H9 (cell line): ENCODE measurements around the gene ITPK1. TPM values are rescaled to one million over a fixed set of nuclear protein-coding genes. Genes with fewer than 3 reads are reported as not detected.
"Not testable (repeated sequence)": the region's sequence is repeated elsewhere in the genome, so short reads cannot be mapped to it uniquely, and the experiment has no call there.

Experiments
- DNase-seq: peaks from one replicate; pipeline ENCODE4 v3.0.0-alpha.2; 2017
- H2AFZ ChIP-seq: one replicate; pipeline ENCODE4 v1.6.1; 2013; ENCODE audit warnings: mild to moderate bottlenecking, low read length, control low read depth, moderate library complexity
- H2AK5ac ChIP-seq: 2 replicates; pipeline ENCODE4 v1.6.1; 2013; ENCODE audit warnings: low read length, control low read depth, mixed read lengths; ENCODE audit not compliant: insufficient read length
- H2BK120ac ChIP-seq: one replicate; pipeline ENCODE4 v1.6.1; 2013; ENCODE audit warnings: low read depth, mild to moderate bottlenecking, low read length, control low read depth, inconsistent platforms; ENCODE audit not compliant: poor library complexity, severe bottlenecking
- H2BK12ac ChIP-seq: 2 replicates; pipeline ENCODE4 v1.6.1; 2013; ENCODE audit warnings: low read length, control low read depth, mixed read lengths, low read depth; ENCODE audit not compliant: insufficient read length
- H2BK15ac ChIP-seq: 2 replicates; pipeline ENCODE4 v1.6.1; 2013; ENCODE audit warnings: low read depth, low read length, control low read depth
- H2BK20ac ChIP-seq: one replicate; pipeline ENCODE4 v1.6.1; 2013; ENCODE audit warnings: low read depth, mild to moderate bottlenecking, low read length, control low read depth, inconsistent platforms; ENCODE audit not compliant: poor library complexity, severe bottlenecking
- H2BK5ac ChIP-seq: 2 replicates; pipeline ENCODE4 v1.6.1; 2013; ENCODE audit warnings: low read length, control low read depth, mixed read lengths; ENCODE audit not compliant: insufficient read length
- H3K14ac ChIP-seq: 2 replicates; pipeline ENCODE4 v1.6.1; 2013; ENCODE audit warnings: low read length, control low read depth; ENCODE audit not compliant: insufficient read depth
- H3K18ac ChIP-seq: 2 replicates; pipeline ENCODE4 v1.6.1; 2013; ENCODE audit warnings: low read depth, mild to moderate bottlenecking, mixed read lengths, low read length, control low read depth; ENCODE audit not compliant: insufficient read length
- H3K23ac ChIP-seq: 2 replicates; pipeline ENCODE4 v1.6.1; 2013; ENCODE audit warnings: low read length, control low read depth, mixed read lengths, low read depth; ENCODE audit not compliant: insufficient read length
- H3K23me2 ChIP-seq: 2 replicates; pipeline ENCODE4 v1.6.1; 2013; ENCODE audit warnings: low read depth, mild to moderate bottlenecking, mixed read lengths, low read length, control low read depth; ENCODE audit not compliant: insufficient read length, poor library complexity, severe bottlenecking
- H3K27ac ChIP-seq: 2 replicates; pipeline ENCODE4 v1.5.1; 2013; ENCODE audit warnings: low read length, control low read depth, mixed read lengths, low read depth; ENCODE audit not compliant: insufficient read length
- H3K27me3 ChIP-seq: 2 replicates; pipeline ENCODE4 v1.6.1; 2013; ENCODE audit warnings: low read length, control low read depth, inconsistent platforms; ENCODE audit not compliant: insufficient read depth
- H3K4ac ChIP-seq: 2 replicates; pipeline ENCODE4 v1.6.1; 2013; ENCODE audit warnings: low read depth, mild to moderate bottlenecking, control low read depth, inconsistent platforms, low read length, moderate library complexity
- H3K4me1 ChIP-seq: 2 replicates; pipeline ENCODE4 v1.6.1; 2013; ENCODE audit warnings: low read length, control low read depth, inconsistent platforms; ENCODE audit not compliant: insufficient read depth
- H3K4me2 ChIP-seq: 2 replicates; pipeline ENCODE4 v1.6.1; 2013; ENCODE audit warnings: low read length, control low read depth, mixed read lengths; ENCODE audit not compliant: insufficient read length, insufficient read depth
- H3K56ac ChIP-seq: 2 replicates; pipeline ENCODE4 v1.6.1; 2013; ENCODE audit warnings: low read depth, mild to moderate bottlenecking, mixed read lengths, low read length, control low read depth; ENCODE audit not compliant: insufficient read length
- H3K79me1 ChIP-seq: 2 replicates; pipeline ENCODE4 v1.6.1; 2013; ENCODE audit warnings: low read depth, mild to moderate bottlenecking, moderate library complexity, low read length, control low read depth, inconsistent platforms; ENCODE audit not compliant: insufficient read depth, poor library complexity, severe bottlenecking
- H3K79me2 ChIP-seq: 2 replicates; pipeline ENCODE4 v1.6.1; 2013; ENCODE audit warnings: low read length, control low read depth, inconsistent platforms; ENCODE audit not compliant: insufficient read depth
- H3K9ac ChIP-seq: 2 replicates; pipeline ENCODE4 v1.6.1; 2013; ENCODE audit warnings: low read length, control low read depth, mixed read lengths; ENCODE audit not compliant: insufficient read length; ENCODE audit errors: extremely low read depth
- H3K9me3 ChIP-seq: one replicate; pipeline ENCODE4 v1.6.1; 2013; ENCODE audit warnings: low read depth, low read length, inconsistent platforms; ENCODE audit not compliant: control insufficient read depth
- H3T11ph ChIP-seq: one replicate; pipeline ENCODE4 v1.6.1; 2013; ENCODE audit warnings: mild to moderate bottlenecking, low read length, control low read depth, inconsistent platforms
- H4K20me1 ChIP-seq: one replicate; pipeline ENCODE4 v1.6.1; 2013; ENCODE audit not compliant: control insufficient read depth, insufficient read length, insufficient read depth
- H4K5ac ChIP-seq: 2 replicates; pipeline ENCODE4 v1.6.1; 2013; ENCODE audit warnings: low read depth, mild to moderate bottlenecking, mixed read lengths, low read length, control low read depth; ENCODE audit not compliant: insufficient read length
- H4K8ac ChIP-seq: replicated peaks from 2 replicates; pipeline ENCODE4 v1.6.1; 2013; ENCODE audit warnings: low read length, control low read depth, mixed read lengths, low read depth; ENCODE audit not compliant: insufficient read length
- H4K91ac ChIP-seq: 2 replicates; pipeline ENCODE4 v1.6.1; 2013; ENCODE audit warnings: low read depth, mild to moderate bottlenecking, moderate library complexity, mixed read lengths, low read length, control low read depth; ENCODE audit not compliant: insufficient read length
- H3K27ac Mint-ChIP-seq, 3 experiments: 2 replicates in 2 of 3; 3 replicates in 1 of 3; pipeline ENCODE4 v1.8.0; 2020 to 2021; ENCODE audit warnings: mixed read lengths in 3 of 3, mild to moderate bottlenecking in 1 of 3, moderate library complexity in 1 of 3
- H3K27me3 Mint-ChIP-seq: 2 replicates; pipeline ENCODE4 v1.8.0; 2021; ENCODE audit warnings: low read depth, mild to moderate bottlenecking, moderate library complexity, mixed read lengths
- H3K36me3 Mint-ChIP-seq, 3 experiments: 2 replicates in 2 of 3; 3 replicates in 1 of 3; pipeline ENCODE4 v1.8.0; 2020 to 2021; ENCODE audit warnings: low read depth in 3 of 3, mixed read lengths in 3 of 3; ENCODE audit not compliant: insufficient read depth in 1 of 3
- H3K4me1 Mint-ChIP-seq, 2 experiments: 2 replicates each; pipeline ENCODE4 v1.8.0; 2020; ENCODE audit warnings: mixed read lengths in 2 of 2
- H3K4me3 Mint-ChIP-seq, 2 experiments: 2 replicates in 1 of 2; 3 replicates in 1 of 2; pipeline ENCODE4 v1.8.0; 2020 to 2021; ENCODE audit warnings: mild to moderate bottlenecking in 2 of 2, mixed read lengths in 2 of 2, moderate library complexity in 1 of 2
- H3K9me3 Mint-ChIP-seq, 2 experiments: 2 replicates in 1 of 2; 3 replicates in 1 of 2; pipeline ENCODE4 v1.8.0; 2020; ENCODE audit warnings: mild to moderate bottlenecking in 2 of 2, mixed read lengths in 2 of 2, moderate library complexity in 1 of 2
- WGBS: extraction: QIAGEN DNeasy Blood & Tissue Kit; methylation state at CpG from one replicate; pipeline ENCODE4 v1.1.7; 2013; ENCODE audit warnings: missing lambda C conversion rate, low lambda C conversion rate, mixed read lengths; ENCODE audit not compliant: insufficient read length; ENCODE audit errors: extremely low coverage; 5-methylcytosine and 5-hydroxymethylcytosine counted together
- total RNA-seq: library from RNA; stranded (reverse); gene quantifications from 2 replicates; pipeline ENCODE4 v1.2.1, GENCODE V29; 2021
- TF ChIP-seq, protein P1 (sequence below): fragments of 200-600 bp; sonication (generic); conservative IDR thresholded peaks from 3 replicates; pipeline ENCODE4 v1.8.0; 2021; ENCODE audit warnings: antibody characterized with exemption, mild to moderate bottlenecking

The ITPK1 gene
- total RNA-seq, 1 experiment from 2014 or later, result 92.7 TPM

DNA sequence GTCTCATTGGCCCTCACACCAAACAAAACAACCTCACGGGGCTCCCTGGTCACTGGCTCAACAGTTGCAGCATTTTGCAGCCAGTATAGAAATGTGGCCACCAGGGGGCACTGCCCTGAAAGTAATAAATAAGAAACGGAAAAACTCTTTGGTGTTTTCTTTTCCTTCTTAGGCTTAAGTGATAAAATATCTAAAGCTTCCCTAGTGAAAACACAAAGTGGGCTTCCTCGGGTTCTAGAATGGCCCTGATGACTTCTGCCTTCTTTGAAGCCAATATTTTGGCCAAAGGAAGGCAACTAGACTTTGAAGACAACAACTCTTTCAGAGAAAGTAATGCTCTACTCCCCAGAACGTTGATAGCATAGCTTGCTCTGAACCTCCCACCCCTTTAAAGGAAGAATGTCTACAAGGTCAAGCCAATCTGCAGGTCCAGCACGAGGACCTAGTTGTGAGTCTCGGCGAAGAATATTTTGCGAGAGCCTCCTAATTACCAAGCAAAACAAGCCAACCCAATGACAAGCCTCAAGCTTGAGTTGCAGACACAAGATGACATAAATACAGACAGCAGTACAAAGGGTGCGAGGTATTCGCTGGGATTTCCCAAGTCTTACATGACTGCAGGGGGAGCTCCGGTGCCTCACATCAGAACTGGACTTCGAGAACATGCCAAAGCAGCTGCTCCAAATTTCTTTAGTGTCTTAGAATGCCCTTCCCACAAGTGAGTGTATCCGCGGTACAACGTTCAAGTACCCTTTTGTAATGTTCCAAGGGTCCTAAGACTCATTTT lies 2.6 kb downstream of the ITPK1 start:
- WGBS, result no CpG with 5 or more reads among the region's 15 CpGs
- TF ChIP-seq, protein P1, sequence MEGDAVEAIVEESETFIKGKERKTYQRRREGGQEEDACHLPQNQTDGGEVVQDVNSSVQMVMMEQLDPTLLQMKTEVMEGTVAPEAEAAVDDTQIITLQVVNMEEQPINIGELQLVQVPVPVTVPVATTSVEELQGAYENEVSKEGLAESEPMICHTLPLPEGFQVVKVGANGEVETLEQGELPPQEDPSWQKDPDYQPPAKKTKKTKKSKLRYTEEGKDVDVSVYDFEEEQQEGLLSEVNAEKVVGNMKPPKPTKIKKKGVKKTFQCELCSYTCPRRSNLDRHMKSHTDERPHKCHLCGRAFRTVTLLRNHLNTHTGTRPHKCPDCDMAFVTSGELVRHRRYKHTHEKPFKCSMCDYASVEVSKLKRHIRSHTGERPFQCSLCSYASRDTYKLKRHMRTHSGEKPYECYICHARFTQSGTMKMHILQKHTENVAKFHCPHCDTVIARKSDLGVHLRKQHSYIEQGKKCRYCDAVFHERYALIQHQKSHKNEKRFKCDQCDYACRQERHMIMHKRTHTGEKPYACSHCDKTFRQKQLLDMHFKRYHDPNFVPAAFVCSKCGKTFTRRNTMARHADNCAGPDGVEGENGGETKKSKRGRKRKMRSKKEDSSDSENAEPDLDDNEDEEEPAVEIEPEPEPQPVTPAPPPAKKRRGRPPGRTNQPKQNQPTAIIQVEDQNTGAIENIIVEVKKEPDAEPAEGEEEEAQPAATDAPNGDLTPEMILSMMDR, result peak; percentile 87
- H2AFZ ChIP-seq, result no peak overlapping the region

DNA sequence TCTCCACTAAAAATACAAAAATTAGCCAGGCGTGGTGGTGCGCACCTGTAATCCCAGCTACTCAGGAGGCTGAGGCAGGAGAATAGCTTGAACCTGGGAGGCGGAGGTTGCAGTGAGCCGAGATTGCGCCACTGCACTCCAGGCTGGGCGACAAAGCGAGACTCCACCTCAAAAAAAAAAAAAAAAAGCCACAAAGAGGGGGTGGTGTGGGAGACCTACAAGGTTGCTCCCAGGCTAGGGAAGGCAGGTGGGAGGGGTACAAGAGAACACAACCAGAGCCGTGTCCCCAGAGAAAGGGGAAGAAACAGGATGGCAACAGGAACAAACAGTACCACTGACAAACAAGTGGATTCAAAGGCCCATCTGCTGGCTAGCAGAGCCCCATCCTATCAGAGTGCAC lies 4.2 kb downstream of the ITPK1 start:
- not testable (repeated sequence) for H4K8ac ChIP-seq, H3K27ac ChIP-seq, H3K4me1 ChIP-seq, H3K27me3 ChIP-seq, H3K27ac Mint-ChIP-seq, H3K9me3 ChIP-seq, H2BK5ac ChIP-seq, H3K14ac ChIP-seq, H2BK20ac ChIP-seq, H4K5ac ChIP-seq, H3K27me3 Mint-ChIP-seq, H4K91ac ChIP-seq, H3K9me3 Mint-ChIP-seq, H4K20me1 ChIP-seq, H3K4me2 ChIP-seq, H3T11ph ChIP-seq, H3K4ac ChIP-seq, H2BK12ac ChIP-seq, H3K18ac ChIP-seq, DNase-seq, H3K36me3 Mint-ChIP-seq, H3K23ac ChIP-seq, H2BK15ac ChIP-seq, H3K56ac ChIP-seq, H2AK5ac ChIP-seq, H2AFZ ChIP-seq, H3K4me3 Mint-ChIP-seq, H2BK120ac ChIP-seq, H3K9ac ChIP-seq
- Histone ChIP-seq H3K79me2 (peaks cover 37% of the 10 kb centered on the region; the same call in 1 of the 2 replicates), H3K23me2 (peaks cover 13% of the 10 kb centered on the region), H3K79me1 (peaks cover 12% of the 10 kb centered on the region)
- WGBS, result no CpG with 5 or more reads among the region's 8 CpGs
- peaks cover 46 to 60% of the 10 kb centered on the region in 2 experiments for H3K4me1 Mint-ChIP-seq

More for the DNA sequence above, 2.6 kb downstream of the ITPK1 start:
- Histone ChIP-seq H3T11ph (no peak overlapping the region), H3K23me2 (peaks cover 13% of the 10 kb centered on the region), H2AK5ac (no peak overlapping the region), H3K27me3 (no peaks in the 10 kb centered on the region), H3K9ac (no peak overlapping the region), H2BK20ac (no peak overlapping the region), H4K5ac (no peak overlapping the region), H3K4me1 (peaks cover 6% of the 10 kb centered on the region; the same call in 1 of the 2 replicates), H4K91ac (no peak overlapping the region), H3K79me1 (peaks cover 7% of the 10 kb centered on the region), H2BK120ac (no peak overlapping the region), H4K8ac (no peak overlapping the region), H3K18ac (no peak overlapping the region), H2BK12ac (no peak overlapping the region), H3K4ac (no peak overlapping the region), H2BK5ac (no peak overlapping the region), H4K20me1 (no peaks in the 10 kb centered on the region), H3K4me2 (peak overlapping the region; percentile 82), H2BK15ac (no peak overlapping the region), H3K14ac (no peak overlapping the region), H3K56ac (no peak overlapping the region), H3K27ac (no peak overlapping the region), H3K23ac (no peak overlapping the region), H3K9me3 (no peaks in the 10 kb centered on the region), H3K79me2 (peaks cover 30% of the 10 kb centered on the region; the same call in 1 of the 2 replicates)
- H3K27ac Mint-ChIP-seq, result peak overlapping the region; percentile 88 to 94 (median 90)
- H3K36me3 Mint-ChIP-seq, result no peaks in the 10 kb centered on the region; a peak in 1 of 7 replicates
- peaks cover 47 to 59% of the 10 kb centered on the region in 2 experiments for H3K4me1 Mint-ChIP-seq
- peak; percentile 77 for DNase-seq
- H3K9me3 Mint-ChIP-seq, result no peaks in the 10 kb centered on the region; a peak in 1 of 5 replicates
- no peaks in the 10 kb centered on the region; the same call in 1 of the 2 replicates for H3K27me3 Mint-ChIP-seq
- peak overlapping the region; percentile 83 to 95 for H3K4me3 Mint-ChIP-seq
